ENCODE results near the gene STPG1.

The STPG1 gene

GRCh38 chr1:24311234-24311633 is 102.3 kb downstream of the STPG1 start:
- DNase-seq = no peak

DNA sequence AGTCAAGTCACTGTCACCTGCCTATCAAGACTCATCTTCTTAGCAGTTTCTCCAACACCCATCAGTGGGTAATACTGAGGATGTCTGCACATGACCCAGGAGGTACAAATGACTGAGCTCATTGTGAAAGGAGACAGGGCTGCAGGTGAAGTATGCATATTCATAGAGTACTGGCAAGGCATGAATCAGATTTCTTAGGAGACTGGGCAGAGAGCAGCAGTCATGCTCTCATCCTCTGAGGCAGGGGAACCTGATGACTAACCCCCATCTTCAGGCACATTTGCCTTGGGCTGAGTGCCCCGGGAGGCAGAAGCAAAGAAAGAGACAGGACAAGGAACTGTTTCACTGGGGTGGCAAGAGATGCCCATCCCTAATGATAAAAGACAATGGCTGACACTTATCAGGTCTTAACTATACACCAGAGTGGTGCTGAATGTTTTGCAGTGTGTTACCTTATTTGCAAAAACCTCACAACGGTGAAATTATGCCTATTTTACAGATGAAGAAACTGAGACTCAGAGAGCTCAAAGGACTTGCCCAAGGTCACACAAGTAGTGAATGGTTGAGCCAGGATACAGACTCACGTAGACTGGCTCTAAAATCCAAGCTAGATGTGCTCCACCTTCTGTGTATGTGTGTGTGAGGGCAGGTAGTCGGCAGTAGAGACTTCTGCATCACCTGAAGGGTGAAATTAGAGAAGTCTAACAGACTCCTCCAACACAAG is 103.7 kb downstream of the STPG1 start:
- DNase-seq = no peak

DNA sequence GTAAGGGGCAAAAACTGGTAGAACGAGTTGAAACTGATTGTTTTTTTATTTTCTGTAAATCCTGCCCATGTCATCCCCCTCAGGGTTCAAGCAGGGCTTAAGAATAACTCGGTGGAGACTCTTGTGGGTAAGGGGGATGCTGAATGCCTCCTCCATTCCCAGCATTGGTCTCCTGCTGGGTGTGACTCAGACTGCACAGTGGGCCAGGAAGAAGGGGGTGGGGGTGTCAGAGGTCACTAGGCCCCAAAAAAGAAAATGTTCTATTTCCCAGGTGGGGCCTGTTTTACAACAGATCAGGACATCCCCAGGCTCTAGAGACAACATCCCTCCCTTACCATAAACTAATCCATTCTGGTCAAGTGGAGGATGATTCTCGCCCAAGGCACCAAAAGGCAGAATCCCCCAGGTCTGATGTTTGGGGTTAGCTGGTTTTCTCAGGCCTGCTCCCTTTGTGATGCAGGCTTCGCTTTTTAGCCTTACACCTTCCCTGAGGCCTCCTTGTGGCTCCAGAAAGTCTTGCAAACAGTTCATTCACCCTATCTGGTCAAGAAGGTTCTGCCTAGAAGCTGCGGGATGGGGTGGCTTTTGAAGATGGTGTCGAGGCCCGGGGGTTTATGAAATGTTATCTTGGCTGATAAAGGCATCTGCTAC is 105.1 kb downstream of the STPG1 start:
- no peak for DNase-seq
